GM18517 (cell line): ENCODE results near the gene TMIE.
"Not testable (repeated sequence)": the region's sequence is repeated elsewhere in the genome, so short reads cannot be mapped to it uniquely, and the experiment has no call there.

ENCODE experiments used
- ATAC-seq: cut with Tn5 transposase; IDR thresholded peaks from one replicate; pipeline ENCODE4 v1.9.1; 2021; ENCODE audit warnings: mild to moderate bottlenecking, moderate library complexity; ENCODE audit not compliant: unreplicated experiment

Gene TMIE

GRCh38 chr3:46682974-46683373, 18.2 kb upstream of the TMIE start:
- no peak for ATAC-seq

- ATAC-seq: no peak
Measured at GRCh38 chr3:46684891-46685290, 16.3 kb upstream of the TMIE start.

GRCh38 chr3:46685446-46685845, 15.7 kb upstream of the TMIE start:
- no peak for ATAC-seq

- no peak for ATAC-seq
Measured at GRCh38 chr3:46690798-46691197, 10.4 kb upstream of the TMIE start.

- no peak for ATAC-seq
Measured at GRCh38 chr3:46692566-46692990, 8.6 kb upstream of the TMIE start.

- ATAC-seq: no peak
Measured at GRCh38 chr3:46693038-46693891, 7.9 kb upstream of the TMIE start, which contains the start of gene ALS2CL. ALS2CL (minus strand) TSS chr3:46693679; CDS start chr3:46689440, 4,239 bp downstream.

GRCh38 chr3:46693892-46694226, 7.3 kb upstream of the TMIE start:
- ATAC-seq: no peak

- ATAC-seq: no peak
Measured at GRCh38 chr3:46694520-46694919, 6.7 kb upstream of the TMIE start.

- no peak for ATAC-seq
Measured at GRCh38 chr3:46695177-46695961, 5.8 kb upstream of the TMIE start.

- no peak for ATAC-seq
Measured at GRCh38 chr3:46695962-46696894, 5.0 kb upstream of the TMIE start.

GRCh38 chr3:46699676-46700523, 1.3 kb upstream of the TMIE start:
- no peak for ATAC-seq

- no peak for ATAC-seq
Measured at GRCh38 chr3:46700772-46701171, 420 bp upstream of the TMIE start.

- ATAC-seq: no peak
Measured at GRCh38 chr3:46702246-46703012, 1.2 kb downstream of the TMIE start.

- ATAC-seq: no peak
Measured at GRCh38 chr3:46703013-46703520, 1.9 kb downstream of the TMIE start.

GRCh38 chr3:46704346-46704745, 3.2 kb downstream of the TMIE start:
- ATAC-seq: not testable (repeated sequence)

- ATAC-seq: no peak
Measured at GRCh38 chr3:46705022-46705530, 3.9 kb downstream of the TMIE start.

- no peak for ATAC-seq
Measured at GRCh38 chr3:46705751-46706552, 4.8 kb downstream of the TMIE start.
